BJ (cell line): ENCODE results near the gene SDCCAG8. TPM values are rescaled to one million over a fixed set of nuclear protein-coding genes. Genes with fewer than 3 reads are reported as not detected.

Experiments
- CTCF ChIA-PET: fragments of 350-600 bp; formaldehyde crosslinking; extraction: SDS; loops from one replicate; lab custom pipeline; 2021; ENCODE audit warnings: antibody characterized with exemption, inconsistent platforms; lab: Yijun Ruan, JAX
- POLR2A ChIA-PET: fragments of 300-600 bp; sonication (Branson Sonifier 250); formaldehyde crosslinking; extraction: SDS; loops from one replicate; lab custom pipeline; 2021; ENCODE audit warnings: antibody characterized with exemption; lab: Charles Lee
- DNase-seq: peaks from one replicate; pipeline ENCODE4 v3.0.0-alpha.2; 2011; ENCODE audit warnings: low read depth
- H3K27me3 ChIP-seq: 2 replicates; pipeline ENCODE4 v1.6.0; 2011; ENCODE audit warnings: low read length; ENCODE audit not compliant: control insufficient read depth, insufficient read depth
- H3K36me3 ChIP-seq: 2 replicates; pipeline ENCODE4 v1.5.1; 2011; ENCODE audit warnings: low read length; ENCODE audit not compliant: control insufficient read depth, insufficient read depth
- H3K4me3 ChIP-seq: 2 replicates; pipeline ENCODE4 v1.5.1; 2011; ENCODE audit warnings: low read depth, mild to moderate bottlenecking, control low read depth, low read length
- CTCF ChIP-seq: IDR thresholded peaks from 2 replicates; pipeline ENCODE4 v1.5.1; 2011; ENCODE audit warnings: low read depth, mild to moderate bottlenecking, control low read depth, inconsistent platforms, low read length, moderate library complexity; ENCODE audit not compliant: insufficient read depth
- polyA plus RNA-seq: library from polyadenylated mRNA; depleted of rRNA; stranded (reverse); fragments of >200 nt; gene quantifications from 2 replicates; pipeline ENCODE4 v1.2.3, GENCODE V29; 2011

Gene SDCCAG8
- polyA plus RNA-seq, 1 experiment: 17.0 TPM

- DNase-seq: no peak
- Histone ChIP-seq H3K27me3 (no peaks in the 10 kb centered on the region), H3K4me3 (no peak overlapping the region), H3K36me3 (peaks cover 2% of the 10 kb centered on the region; the same call in 1 of the 2 replicates)
- TF ChIP-seq CTCF: no peak
- CTCF ChIA-PET: interaction anchor here (0.7 to 1.8 kb wide), 2 partner anchors 10 to 402 kb away, joined by 3 to 6 read pairs; no protein-coding TSS in a partner anchor
- POLR2A ChIA-PET: no interaction called here
Measured at GRCh38 chr1:243348331-243348730, 92.5 kb downstream of the SDCCAG8 start.

GRCh38 chr1:243349128-243349527 lies 93.3 kb downstream of the SDCCAG8 start:
- DNase-seq: no peak
- ChIA-PET POLR2A (no interaction called here), CTCF (interaction anchor here (1.8 kb wide), 1 partner anchor 11 kb away, joined by 6 read pairs; no protein-coding TSS in a partner anchor)
- no peaks in the 10 kb centered on the region for H3K27me3 ChIP-seq
- H3K36me3 ChIP-seq: peaks cover 2% of the 10 kb centered on the region; the same call in 1 of the 2 replicates
- TF ChIP-seq CTCF: no peak
- no peak overlapping the region for H3K4me3 ChIP-seq

- TF ChIP-seq CTCF: no peak
- Histone ChIP-seq H3K36me3 (peaks cover 2% of the 10 kb centered on the region; the same call in 1 of the 2 replicates), H3K27me3 (no peaks in the 10 kb centered on the region), H3K4me3 (no peak overlapping the region)
- DNase-seq: no peak
- ChIA-PET POLR2A (no interaction called here), CTCF (no interaction called here)
Measured at GRCh38 chr1:243351337-243351736, 95.5 kb downstream of the SDCCAG8 start.

GRCh38 chr1:243354511-243355153 lies 98.8 kb downstream of the SDCCAG8 start:
- no peak for DNase-seq
- CTCF ChIA-PET: interaction anchor here (1.2 to 1.5 kb wide), 2 partner anchors 11 to 945 kb away, joined by 4 to 5 read pairs; no protein-coding TSS in a partner anchor
- POLR2A ChIA-PET: interaction anchor here (0.6 kb wide), 1 partner anchor 960 kb away, joined by 4 read pairs; no protein-coding TSS in a partner anchor

More at GRCh38 chr1:243354511-243355153, 98.8 kb downstream of the SDCCAG8 start:
- Histone ChIP-seq H3K27me3 (no peaks in the 10 kb centered on the region), H3K36me3 (no peaks in the 10 kb centered on the region), H3K4me3 (no peak overlapping the region)
- no peak for TF ChIP-seq CTCF
